GM19324 (cell line): ENCODE measurements around the gene RNU2-1.
"Not testable (repeated sequence)": the region's sequence is repeated elsewhere in the genome, so short reads cannot be mapped to it uniquely, and the experiment has no call there.

Experiments used
- ATAC-seq: cut with Tn5 transposase; IDR thresholded peaks from one replicate; pipeline ENCODE4 v1.9.1; 2021; ENCODE audit warnings: mild to moderate bottlenecking, moderate library complexity; ENCODE audit not compliant: unreplicated experiment, low FRiP score

The RNU2-1 gene

DNA sequence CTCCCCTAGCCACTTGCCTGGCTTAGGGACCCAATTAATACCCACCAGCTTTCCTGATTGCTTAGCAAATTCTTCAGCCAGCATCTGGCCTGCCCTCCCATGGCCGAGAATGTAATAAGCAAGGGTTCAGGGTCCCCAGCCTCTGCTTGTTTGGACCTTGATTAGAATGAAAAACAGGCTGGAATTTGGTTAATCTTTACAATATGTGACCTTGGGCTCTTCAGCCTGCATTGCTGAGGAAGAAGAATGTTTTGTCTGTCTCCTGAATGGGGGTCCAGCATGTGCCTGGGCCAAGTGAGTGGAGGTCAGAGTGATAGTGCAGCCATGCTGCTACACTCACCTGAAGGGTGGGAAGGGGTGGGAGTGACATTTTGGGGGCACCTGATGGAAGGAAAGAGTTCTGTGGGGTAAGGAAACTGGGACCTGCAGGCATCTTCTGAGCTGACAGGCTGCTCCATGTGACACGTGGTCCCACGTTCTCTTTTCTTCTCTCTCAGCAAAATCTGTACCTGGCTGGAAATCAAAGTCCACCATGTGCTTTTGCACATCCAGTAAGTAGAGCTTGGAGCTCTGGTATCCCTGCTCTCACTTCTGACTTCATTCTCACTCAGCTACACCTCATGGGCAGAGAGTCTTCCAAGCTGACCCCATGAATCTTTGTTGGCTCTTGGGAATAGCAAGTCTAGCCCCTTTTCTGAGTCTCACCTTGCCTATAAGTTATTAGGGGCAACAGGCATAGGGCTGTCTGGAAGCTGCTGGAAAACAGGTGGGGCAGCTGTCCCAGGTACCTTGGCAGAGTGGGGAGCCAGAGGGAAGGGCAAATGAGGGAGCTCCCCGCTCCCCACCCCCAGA is 16.8 kb downstream of the RNU2-1 start:
- ATAC-seq, result no peak

DNA sequence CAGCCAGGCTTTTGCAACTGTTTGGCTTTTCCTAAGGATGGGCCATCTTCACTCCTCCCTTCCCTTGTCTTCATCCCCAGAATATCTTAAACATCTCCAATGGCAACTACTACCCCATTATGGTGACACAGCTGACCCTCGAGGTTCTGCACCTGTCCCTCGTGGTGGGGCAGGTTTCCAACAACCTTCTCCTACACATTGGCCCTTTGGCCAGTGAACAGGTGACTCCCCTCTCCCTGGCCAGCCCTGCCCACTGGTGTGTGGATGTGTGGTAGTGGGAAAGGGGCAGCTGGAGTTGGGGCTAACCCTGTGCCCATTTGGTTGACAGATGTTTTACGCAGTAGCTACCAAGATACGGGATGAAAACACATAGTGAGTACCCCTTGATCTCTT is 17.4 kb downstream of the RNU2-1 start:
- no peak for ATAC-seq

DNA sequence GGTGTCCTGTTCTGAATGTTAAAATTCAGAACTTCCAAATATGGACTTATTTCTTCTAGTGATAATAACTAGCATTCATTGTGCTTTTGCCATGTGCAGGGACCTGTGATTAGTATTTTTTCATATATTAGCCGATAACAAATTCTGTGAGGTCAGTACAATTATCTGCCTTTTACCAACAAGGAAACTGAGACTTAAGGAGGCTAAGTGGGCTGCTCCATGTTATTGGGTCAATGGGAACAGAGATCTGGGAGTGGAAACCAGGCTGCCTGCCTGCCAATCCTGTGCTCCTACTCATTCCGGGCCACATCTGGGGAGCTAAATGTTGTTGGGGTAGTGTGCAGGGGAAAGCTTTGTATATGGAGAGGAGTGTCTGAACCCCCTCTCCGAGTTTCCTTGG is 18.4 kb downstream of the RNU2-1 start:
- ATAC-seq, result no peak

DNA sequence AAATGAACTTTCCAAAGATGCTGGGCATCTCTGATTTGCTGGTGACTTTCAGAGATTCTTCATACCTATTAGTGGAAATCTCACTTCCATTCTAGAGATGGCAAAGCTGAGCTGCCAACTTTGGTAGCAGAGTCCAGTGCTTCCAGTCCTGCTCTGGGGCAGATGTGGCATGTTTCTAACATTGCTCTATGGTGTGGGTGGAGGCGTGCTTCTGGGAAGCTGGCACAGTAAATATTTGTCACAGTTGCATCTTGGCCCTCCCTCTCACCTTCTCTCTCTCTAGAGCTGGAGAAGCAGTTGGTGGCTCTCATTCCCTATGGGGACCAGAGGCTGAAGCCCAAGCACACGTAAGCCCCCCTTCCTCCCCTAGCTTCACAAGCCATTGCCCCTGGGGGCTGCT is 20.2 kb downstream of the RNU2-1 start:
- ATAC-seq, result no peak

DNA sequence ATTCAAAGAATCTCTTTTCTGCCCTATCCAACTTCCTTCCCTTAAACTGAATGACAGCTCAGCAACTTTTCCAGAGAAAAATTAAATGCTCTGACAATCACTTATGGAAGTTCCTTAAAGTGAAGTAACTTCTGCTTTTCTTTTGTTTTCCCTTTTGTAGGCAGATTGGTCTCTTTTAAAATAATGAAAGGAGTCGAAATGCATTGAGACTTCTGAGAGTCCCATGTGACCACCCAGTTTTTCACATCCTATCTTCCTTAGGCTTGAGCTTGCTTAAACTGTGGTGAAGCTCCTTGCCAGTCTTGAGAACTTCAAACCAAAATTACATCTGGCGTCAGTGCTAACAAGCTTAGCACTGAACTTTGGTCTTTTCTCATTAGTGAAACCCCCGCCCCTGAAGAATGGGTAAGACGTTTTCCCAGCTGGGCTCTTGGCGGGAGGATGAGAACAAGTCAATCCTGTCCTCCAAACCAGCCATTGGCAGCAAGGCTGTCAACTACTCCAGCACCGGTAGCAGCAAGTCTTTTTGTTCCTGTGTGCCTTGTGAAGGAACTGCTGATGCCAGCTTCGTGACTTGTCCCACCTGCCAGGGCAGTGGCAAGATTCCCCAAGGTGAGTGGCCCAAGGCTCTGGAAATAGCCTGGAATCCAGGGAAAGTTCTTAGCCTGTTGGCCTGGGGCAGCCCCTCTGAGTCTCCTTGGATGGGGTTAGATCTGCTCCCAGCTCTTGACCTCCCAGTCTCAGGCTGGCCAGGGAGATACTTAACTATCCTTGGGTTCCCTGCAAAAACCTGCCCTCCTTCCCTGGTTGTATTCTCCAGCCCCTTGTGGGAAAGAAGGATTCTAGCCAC is 20.9 kb downstream of the RNU2-1 start:
- no peak for ATAC-seq

DNA sequence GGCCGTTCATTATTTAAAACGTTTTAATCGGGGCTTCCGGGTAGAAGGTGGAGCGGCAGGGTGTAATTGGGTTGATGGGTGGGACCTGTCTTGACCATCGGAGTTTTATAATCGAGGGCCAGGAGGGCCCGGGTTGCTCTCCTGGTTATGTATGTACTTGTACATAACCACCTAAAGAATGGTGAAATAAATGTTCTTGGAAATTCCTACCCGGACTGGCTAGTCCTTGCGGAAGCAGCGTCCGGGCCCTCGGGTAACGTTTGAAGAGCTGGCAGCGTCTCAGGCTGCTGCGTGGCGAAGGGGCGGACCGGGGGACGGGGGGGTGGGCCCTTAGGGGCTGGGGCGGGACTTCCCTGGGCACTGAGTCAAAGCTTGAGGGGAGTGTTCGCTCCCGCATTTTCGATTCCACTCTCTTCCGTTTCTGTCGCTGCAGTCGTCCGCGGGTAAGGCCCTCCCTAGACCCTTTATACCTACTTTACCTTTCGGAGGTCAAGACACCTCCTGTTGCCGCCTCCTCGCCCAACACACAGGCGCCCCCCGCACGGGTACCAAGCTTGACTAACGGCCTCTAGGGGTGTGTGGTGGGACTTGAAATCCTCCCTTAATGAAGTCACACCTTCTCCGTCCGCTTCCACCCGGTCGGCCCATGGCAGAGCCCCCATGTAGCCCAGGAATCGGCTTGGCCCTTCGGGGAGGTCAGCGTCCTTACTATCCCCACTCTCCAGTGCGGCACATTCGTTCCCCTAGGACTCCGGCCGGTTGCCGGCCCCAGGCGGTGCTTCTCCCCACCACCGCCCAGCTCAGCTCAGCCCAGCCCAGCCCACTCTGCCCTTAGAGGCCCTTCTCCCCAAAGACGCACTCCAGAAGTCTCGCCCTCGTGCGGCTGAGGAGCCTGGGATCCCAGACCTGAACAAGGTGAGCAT is 22.0 kb downstream of the RNU2-1 start, which contains the start of gene TMEM106A:
Gene TMEM106A, plus strand, starts transcription at position 396 of the 923 bp plus-strand sequence. CDS start 1,167 bp downstream, outside the sequence.
- peak; percentile 65 for ATAC-seq

DNA sequence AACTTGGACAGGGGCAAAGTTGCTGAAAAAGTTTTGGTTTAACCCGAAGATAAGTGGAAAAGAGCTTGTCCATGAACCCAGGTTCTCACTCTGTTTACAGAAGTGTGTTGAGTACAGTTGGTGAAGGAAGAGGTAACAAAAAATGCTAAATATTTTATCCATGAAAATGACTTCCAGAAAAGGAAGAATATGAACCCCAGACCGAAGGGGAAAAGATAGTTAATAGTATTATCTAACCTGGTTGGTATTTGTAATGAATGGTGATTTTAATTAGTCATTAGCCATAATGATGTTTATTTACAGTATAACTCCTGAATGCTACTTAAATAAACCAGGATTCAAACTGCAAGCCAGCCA is 22.7 kb downstream of the RNU2-1 start:
- ATAC-seq, result no peak

DNA sequence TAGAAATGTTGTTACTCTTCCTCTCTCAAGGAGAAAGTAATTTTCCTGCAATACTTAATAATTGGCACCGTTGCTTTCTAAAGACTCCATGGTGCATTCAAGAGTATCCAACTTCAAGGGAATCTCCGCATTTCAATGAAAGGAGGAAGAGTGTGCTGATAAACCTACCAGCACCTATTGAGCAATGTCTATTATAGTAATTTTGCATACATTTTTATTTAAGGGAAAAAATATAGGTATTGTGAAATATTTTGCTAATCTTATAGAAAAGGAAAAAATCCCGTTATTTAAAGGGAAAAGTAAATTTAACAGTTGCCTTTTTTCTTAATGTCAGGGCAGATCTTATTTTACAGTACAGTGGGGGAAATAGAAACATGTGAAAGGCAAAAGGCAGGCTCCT is 23.2 kb downstream of the RNU2-1 start:
- ATAC-seq, result no peak

DNA sequence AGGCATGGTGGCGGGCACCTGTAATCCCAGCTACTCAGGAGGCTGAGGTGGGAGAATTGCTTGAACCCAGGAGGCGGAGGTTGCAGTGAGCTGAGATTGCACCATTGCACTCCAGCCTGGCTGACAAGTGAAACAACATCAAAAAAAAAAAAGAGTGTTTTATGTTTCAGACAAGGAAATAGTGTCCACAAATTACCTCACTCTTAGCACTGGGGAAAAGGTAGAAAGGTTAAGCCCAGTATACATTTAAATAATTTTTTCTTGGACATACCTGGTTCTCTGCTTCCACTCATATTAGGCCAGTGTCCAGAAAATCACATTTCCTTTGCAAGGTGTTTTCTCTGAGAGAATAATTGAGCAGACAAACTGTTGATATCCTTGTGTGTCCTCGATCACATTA is 30.8 kb downstream of the RNU2-1 start:
- not testable (repeated sequence) for ATAC-seq

DNA sequence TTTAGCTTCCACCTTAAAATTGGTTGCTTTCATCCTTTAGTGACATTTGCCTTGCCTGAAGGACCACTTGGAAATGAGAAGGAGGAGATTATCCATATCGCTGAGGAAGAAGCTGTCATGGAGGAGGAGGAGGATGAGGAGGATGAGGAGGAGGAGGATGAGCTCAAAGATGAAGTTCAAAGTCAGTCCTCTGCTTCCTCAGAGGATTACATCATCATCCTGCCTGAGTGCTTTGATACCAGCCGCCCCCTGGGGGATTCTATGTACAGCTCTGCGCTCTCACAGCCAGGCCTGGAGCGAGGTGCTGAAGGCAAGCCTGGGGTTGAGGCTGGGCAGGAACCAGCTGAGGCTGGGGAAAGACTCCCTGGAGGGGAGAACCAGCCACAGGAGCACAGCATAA is 33.6 kb downstream of the RNU2-1 start:
- no peak for ATAC-seq

DNA sequence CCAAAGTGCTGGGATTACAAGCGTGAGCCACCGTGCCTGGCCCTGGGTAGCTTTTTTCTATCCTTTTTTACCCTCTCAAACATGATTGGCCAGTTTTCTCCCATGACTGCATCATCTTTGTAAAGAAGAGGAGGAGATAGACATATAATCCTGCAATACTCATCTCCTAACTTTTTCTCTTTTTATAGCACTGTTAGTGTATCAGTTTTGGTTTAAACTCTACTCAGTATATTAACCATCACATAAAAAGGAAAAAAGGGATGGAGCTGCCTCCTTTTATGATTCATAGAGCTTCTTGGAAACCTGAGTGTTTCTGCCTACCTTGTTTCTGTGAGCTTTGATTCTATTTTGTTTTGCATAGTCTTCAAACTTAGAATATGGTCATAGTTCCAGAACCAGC is 34.1 kb downstream of the RNU2-1 start:
- ATAC-seq, result no peak

DNA sequence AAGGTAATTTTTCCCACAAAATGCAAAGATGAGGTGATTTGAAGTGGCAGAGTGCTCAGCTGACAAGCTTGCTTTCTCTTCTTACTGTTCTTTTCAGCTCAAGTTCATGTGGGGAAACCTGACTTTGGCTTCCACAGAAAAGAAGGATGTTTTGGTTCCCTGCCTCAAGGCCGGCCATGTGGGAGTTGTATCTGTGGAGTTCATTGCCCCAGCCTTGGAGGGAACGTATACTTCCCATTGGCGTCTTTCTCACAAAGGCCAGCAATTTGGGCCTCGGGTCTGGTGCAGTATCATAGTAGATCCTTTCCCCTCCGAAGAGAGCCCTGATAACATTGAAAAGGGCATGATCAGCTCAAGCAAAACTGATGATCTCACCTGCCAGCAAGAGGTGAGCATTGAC is 40.5 kb downstream of the RNU2-1 start:
- ATAC-seq, result no peak

DNA sequence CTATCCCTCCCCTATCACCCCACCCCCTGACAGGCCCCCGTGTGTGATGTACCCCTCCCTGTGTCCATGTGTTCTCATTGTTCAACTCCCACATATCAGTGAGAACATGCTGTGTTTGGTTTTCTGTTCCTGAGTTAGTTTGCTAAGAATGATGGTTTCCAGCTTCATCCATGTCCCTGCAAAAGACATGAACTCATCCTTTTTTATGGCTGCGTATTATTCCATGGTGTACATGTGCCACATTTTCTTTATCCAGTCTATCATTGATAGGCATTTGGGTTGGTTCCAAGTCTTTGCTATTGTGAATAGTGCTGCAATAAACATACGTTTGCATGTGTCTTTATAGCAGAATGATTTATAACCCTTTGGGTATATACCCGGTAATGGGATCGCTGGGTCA is 47.1 kb downstream of the RNU2-1 start:
- ATAC-seq, result not testable (repeated sequence)

DNA sequence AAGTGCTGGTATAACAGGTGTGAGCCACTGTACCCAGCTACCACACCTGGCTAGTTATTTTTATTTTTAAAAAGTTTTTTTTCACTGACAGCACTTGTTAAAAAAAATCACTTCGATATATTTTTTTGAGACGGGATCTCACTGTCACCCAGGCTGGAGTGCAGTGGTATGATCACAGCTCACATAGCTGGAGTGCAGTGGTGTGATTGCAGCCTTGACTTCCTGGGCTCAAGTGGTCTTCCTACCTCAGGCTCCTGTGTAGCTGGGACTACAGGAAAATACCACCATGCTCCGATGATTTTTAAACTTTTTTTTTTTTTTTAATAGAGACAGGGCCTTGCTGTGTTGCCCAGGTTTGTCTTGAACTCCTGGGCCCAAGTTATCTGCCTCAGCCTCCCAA is 49.9 kb downstream of the RNU2-1 start:
- no peak for ATAC-seq
